HCEC 1CT (cell line): ENCODE measurements around the gene DDTL.
"Not testable (repeated sequence)": the region's sequence is repeated elsewhere in the genome, so short reads cannot be mapped to it uniquely, and the experiment has no call there.

Experiments used
- DNase-seq: peaks from one replicate; pipeline ENCODE4 v3.0.0-alpha.2; 2017

DDTL gene

DNA sequence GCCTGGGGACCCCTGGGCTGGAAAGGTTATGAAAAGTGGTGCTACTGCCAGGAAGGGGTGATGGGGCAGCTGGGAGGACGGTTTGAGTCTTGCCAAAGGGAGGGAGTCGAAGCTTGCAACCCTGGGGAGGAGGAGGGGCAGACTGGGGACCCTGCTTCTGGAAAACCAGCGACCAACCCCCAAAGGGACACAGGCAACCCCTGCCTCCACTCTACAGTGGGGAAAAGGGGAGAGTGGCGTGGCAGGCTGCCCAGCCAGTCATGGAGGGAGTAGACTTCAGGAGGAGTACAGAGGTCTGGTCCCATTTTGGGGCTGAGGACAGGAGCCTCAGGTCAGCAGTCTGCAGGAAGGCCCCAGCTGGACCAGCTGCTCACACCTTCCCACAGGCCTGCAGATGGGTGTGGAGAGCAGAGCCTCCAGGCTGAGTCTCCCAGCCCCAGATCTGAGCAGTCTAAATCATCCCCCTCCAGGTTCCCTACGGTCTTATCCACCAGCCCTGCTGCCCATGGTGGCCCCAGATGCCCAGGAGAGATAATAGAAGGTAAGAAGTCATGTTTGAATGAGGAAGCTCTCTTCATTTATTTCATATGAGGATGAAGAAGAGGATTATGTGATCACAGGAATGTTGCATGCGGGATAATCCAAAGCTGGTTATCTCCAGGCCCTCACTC, 4.3 kb downstream of the DDTL start:
- no peak for DNase-seq

DNA sequence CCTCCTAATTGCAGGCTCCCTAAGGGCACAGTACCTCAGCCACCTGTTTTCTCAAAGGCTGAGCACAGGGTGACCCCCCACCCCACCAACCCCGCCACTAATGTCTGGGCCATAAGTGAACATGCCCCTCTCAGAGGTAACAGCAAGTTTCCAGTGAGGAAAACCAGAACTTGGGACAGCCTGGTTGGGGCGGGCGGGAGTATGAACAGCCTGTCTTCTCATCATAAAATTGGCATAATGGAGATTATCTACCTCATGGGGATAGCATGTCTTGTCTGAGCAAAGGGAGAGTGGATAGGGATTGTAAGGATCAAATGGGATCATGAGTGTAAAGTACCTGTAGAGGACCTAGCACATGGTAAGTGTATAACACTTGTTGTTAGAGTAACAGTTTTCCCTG, 5.2 kb downstream of the DDTL start:
- DNase-seq = not testable (repeated sequence)

DNA sequence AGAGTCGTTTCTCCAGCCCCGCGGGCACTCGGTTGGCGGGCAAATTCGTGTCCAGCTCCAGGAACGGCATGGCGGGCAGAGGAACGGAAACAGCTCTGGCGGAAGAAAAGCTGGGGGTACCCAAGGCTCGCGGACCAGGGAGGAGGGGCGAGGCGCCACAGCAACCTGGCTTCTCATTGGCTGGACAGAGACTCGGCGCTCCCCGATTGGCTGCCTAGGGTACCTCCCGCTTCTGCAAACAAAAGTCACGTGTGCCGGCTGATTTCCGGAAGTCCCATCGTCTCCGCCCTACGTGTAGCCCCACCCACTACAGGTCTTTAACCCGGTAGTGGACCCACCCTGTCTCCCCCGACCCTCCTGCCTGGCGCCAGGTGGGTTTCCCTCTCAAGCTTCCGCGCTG, 7.7 kb downstream of the DDTL start, which contains the start of gene DDT:
Gene DDT, minus strand, starts transcription at position 97 of the 400 bp plus-strand sequence. Its CDS starts 27 bp downstream, at position 70.
- DNase-seq = not testable (repeated sequence)

DNA sequence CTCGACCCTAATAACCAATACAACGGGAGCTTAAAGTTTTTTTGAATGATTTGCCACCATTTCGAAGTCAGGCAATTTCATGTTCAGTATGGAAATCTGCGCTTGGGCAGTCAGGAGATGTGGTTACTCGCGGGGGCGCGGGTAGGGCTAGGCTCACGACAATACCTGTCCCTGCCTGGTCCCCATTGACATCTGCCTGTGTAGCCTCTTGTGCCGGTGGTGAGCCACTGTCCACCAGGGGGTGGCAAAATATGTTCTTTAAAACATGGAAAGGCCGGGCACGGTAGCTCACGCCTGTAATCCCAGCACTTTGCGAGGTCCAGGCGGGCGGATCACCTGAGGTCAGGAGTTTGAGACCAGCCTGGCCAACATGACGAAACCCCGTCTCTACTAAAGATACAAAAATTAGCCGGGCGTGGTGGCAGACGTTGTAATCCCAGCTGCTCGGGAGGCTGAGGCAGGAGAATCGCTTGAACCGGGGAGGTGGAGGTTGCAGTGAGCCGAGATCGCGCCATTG, 8.2 kb downstream of the DDTL start:
- not testable (repeated sequence) for DNase-seq

DNA sequence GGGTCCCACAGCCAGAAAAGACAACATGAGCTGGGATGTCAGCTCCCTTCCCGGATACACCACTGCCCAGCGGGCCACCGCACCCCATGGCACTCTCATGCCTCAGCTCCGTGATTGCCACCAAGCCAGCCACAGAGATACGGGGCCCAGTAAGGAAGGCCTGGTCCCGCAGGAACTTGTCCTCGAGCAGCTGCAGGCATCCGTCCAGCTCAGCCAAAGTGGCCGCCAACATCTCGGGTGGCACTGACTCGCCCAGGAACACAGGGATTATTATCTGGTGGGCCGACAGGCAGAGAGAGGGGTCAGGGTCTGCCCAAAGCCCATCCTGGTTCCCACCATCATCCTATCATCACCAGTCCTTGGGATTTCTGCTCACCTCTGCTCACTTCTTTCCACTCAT, 10.6 kb downstream of the DDTL start:
- not testable (repeated sequence) for DNase-seq

DNA sequence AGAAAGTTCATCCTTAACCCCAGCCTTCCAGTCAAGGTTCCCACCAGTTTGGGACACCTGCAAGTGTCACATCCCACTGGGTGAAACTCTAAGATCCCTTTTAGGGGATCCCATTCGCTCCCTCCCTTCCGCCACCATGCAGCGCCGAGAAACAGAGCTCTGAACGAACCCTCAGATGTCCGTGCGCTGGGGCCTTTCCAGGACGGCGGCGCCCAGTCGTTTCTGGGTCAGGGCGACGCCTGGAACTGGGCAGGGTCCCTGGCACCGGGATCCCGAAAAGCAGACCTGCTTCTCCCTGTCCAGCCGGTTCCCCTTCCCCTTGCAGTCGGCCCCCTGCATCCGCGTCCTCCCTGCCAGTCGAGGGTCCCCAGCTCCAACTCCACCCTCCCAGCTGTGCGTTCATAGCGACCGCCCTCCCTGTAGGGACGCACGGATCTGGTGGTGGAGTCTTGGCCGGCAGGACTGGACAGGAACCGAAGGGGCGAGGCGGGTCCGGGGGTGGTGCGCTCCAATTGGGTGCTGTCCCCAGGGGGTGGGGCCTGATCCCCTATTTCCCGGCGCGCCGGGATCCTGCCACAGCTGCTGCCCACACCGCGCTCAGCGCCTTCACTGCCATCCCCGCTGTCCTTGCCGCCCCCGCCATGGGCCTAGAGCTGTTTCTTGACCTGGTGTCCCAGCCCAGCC, 13.0 kb downstream of the DDTL start, which contains the start of gene GSTT2:
Gene GSTT2, plus strand, starts transcription at position 578 of the 684 bp plus-strand sequence.
- DNase-seq = not testable (repeated sequence)

DNA sequence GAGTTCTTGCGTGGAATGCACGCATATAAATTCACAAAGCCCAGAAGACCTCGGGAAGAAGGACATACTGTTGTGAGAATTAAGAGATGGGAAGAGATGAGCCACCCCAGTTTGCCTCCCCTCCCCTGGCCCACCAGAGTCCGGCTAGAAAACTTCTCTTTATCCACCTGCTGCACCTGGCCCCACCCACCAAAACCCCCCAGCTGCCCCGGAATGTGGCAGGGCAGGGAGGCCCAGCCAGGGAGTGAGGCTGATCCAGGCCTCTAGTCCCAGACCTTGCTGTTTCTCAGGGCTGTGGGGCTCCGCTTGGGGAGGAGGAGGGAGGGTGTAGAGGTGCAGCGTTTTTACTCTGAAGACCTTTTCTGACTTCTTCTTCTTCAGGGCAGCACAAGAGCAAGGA, 13.9 kb downstream of the DDTL start:
- DNase-seq = not testable (repeated sequence)

DNA sequence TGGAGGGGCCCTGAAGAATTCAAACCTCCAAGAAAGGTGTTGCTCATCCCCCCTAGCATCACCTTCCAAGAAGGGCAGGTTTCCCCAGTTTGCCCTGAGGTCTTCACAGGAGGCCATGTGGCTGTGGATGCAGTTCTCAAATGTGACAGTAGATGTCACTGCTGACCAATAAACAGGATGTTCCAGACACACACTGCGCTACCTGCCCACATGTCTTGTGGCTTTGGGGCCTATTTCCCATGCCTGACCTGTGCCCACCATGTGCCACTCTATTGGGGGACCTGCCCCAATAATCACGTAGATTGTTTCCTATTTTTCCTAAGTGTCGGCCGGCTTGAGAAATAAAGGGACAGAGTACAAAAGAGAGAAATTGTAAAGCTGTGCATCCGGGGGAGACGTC, 17.7 kb downstream of the DDTL start:
- no peak for DNase-seq

DNA sequence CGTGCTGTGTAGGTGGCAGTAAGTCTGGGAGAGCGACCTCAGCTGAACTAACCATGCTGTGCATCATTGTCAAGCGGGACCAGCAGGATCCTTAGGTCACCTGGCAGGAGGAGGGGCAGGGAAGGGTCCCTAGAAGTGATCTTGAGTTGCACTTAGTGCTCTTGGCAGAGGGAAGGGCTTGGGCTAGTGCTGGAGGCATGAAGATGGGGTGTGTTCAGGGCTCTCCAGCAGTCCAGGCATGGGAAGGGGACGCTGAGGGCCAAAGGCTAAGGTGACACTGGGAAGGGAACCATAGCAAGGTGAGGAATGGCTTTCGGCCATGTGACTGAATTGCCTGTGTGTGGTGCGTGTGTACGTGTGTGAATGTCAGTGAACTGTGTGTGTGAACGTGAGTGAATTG, 19.4 kb downstream of the DDTL start:
- not testable (repeated sequence) for DNase-seq

DNA sequence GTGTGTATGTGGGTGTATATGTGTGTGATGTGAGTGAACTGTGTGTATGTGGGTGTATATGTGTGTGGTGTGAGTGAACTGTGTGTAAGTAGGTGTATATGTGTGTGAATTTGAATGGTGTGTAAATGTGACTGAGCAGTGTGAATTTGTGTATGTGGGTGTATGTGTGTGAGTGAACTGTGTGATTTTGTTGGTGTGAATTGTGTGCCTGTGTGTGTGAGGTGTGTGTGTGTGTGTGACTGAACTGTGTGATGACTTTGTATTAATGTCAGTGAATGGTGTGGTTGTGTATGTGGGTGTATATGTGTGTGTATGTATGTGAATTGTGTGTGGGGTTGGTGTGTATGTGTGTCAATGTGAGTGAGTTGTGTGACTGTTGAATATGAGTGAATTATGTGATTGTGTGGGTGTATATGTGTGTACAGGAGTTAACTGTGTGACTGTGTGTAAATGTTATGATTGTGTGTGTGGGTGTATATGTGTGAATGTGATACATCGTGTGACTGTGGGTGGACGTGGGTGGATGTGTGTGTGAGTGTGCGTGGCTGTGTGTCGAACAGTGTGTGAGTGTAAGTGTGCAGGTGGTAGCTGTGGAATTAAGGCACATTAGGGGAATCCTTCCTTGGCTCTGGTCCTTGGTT, 20.0 kb downstream of the DDTL start:
- DNase-seq = not testable (repeated sequence)

DNA sequence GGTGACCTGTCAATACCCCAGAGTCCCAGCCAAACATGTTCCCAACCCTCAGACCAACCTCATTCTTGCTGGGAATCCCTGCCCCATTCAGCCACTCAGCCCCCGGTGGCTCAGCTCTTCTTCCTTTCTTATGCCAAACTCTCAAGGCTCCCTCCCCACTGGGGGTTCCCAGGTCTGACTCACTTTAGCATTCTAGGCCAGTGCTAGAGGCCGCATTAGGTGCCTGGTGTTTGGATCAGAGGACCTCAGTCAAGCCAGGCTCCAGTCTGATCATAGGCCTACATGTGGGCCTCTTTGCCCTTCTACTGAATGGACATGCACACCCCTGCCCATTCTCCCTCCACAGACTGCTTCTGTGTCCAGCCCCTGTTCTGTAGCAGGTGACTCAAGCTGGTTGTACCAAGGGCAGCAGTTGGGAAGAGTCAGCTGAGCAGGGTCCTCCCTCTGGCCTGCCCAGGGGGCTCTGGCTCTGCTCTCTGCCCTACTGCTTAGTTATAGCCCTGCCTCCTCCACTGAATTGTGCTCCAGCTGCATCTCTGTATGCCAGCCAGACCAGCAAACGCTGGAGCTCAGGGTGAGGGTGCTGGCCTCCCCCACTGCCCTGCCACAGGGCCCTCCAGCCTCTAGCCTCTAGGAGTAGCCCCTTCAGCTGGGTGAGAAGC, 23.0 kb downstream of the DDTL start:
- DNase-seq = not testable (repeated sequence)

DNA sequence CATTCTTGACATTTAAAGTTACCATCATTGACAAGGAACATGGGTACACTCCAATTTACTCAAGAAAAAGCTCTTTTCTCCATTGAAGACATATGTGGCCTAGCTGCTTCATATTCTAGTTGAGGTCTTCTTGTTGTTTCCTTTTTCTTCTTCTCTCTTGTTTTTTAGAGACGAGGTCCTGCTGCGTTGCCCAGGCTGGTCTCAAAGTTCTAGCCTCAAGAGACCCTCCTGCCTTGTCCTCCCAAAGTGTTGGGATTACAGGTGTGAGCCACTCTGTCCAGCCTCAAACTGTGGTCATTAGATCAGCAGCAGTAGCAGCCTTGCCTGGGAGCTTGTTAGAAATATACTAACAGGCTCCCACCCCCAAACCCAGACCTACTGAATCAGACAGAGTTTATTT, 26.4 kb downstream of the DDTL start:
- DNase-seq = not testable (repeated sequence)

DNA sequence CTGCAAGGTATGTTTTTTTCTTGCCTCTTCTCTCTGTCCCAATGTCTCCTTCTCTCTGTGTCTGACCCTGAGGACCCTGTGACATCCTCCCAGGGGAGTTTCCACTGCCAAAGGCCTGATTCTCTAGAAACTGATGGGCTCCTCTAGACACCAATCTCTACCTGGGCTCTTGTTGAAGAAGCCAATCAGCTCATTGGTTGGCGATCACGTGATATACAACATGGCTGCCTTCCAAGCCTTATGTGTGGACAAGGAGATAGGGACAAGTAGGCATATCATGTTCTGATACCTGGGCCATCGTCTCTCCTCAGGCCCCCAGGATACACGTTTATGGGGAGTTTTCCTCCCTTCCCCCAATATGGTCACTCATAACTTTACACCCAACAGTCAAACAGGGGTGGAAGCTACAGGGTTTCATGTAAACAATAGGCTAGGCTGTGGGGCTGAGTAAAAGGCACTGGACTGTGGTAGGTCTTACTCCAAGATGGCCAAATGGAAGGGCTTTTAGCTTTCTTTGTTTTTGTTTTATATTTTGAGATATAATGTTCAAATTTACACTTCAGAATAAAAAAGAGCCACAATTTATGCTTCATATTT, 27.0 kb downstream of the DDTL start:
- DNase-seq = not testable (repeated sequence)

DNA sequence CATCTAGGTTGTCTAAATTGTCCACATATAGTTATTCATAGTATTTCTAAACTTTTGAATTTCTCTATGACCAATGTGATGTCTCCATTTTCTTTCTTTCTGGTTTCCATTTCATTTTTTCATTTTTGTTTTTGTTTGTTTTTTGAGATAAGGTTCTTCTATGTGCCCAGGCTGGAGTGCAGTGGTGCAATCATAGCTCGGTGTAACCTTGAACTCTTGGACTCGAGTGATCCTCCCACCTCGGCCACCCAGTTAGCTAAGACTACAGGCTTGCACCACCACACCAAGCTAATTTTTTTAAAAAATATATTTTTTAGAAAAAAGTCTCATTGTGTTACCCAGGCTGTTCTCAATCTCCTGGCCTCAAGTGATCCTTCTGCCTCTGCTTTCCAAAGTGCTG, 30.4 kb downstream of the DDTL start:
- no peak for DNase-seq

DNA sequence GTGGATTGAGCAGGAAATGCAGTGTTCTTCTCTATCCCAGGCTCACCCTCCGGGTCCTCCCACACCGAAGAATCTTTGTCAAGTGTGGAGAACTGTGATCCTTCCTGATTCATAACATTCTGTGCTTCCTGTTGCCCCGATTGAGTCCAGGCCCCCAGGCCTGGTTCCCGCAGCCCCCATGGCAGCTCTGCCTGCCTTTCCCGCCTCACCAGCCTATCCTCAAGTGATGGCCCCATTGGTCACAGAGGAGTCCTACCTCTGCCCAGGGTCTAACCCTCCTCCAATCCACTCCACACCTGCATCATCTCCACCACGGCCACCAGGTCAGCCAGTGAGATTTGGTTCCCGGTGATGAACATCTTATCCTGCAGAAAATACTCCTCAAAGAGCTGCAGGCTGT, 33.1 kb downstream of the DDTL start:
- not testable (repeated sequence) for DNase-seq

DNA sequence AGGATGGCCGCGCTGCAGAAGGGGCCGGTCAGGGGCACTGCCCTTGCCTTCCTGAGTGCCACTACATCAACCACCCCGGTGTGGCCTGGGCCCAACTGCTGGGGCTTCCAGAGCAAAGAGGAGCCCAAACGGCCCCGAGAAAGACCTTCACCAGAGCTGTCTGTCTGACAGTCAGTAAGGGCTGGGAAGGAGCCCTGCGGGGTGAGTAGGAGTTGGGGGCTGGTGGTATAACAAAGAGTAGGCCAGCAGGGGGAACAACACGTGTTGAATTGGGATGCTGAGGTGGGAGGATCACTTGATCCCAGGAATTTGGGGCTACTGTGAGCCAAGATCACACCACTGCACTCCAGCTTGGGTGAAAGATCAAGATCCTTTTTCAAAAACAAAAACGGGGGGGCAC, 34.6 kb downstream of the DDTL start:
- DNase-seq = no peak

DNA sequence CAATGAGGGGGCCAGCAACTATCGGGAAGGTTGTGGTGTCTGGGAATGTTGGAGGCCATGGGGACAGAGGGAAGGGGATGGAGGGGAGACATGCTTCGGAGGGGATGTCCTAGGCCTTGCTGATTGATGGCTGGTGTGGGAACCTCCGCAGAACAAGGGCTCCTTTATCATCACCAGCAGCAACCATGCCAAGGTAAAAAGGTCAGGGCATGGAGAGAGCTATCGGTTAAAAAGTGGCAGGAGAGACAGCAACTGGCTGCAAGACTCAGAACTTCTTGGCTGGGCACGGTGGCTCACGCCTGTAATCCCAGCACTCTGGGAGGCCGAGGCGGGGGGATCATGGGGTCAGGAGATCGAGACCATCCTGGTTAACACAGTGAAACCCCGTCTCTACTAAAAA, 35.6 kb downstream of the DDTL start:
- DNase-seq = no peak

DNA sequence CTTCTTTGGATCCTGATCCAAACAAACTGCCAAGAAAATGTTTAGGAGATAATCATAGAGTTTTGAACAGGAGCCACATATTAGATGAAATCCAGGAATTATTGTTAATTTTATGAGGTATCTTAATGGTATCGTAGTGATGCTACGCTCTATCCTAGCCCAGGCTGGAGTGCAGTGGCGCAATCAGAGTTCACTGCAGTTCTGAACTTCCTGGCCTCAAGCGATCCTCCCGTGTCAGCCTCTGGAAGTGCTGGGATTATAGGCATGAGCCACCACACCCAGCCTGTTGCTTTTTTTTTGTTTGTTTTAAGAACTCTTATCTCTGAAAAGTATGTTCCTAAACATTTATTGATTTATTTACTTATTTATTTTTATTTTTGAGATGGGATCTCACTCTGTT, 36.2 kb downstream of the DDTL start:
- DNase-seq = no peak

DNA sequence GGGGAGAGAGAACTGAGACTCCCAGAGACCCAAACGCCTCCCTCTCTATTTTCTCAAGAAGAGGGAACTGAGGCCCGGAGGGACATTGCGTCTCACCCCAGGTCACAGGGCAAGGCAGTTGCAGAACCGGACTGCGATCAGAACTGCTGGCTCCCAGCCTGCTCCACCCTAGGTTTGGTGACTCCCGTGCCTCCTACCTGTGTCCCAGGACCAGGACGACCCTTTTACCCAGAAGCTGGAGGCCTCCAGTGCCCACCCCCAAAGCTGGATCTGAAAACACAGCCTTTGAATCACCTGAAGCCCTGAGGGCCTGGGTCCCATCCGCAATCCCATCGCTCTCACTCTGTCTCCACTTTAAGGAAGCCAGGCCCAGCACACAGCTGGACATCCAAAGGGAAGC, 37.2 kb downstream of the DDTL start:
- no peak for DNase-seq

DNA sequence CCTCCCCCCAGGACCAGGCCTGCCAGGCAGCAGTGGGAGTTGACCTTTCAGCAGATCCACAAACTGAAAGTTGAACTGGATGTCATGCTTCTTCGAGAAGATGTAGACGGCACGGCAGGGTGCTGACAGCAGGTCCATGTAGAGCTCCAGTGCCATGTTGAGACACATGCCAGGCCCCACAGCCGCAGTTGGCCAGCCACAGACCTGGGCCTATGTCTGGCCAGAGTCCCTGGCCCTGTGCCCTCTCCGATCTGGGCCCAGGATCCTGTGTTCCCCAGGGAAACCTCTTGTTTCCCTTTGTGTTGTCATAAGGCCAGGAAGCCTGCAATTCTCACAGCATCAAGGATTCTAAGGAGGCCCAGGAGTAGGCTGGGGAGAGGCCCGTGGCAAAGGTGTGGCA, 38.5 kb downstream of the DDTL start, which contains the start of gene GSTT4:
Gene GSTT4, minus strand, starts transcription at position 253 of the 400 bp plus-strand sequence. Its CDS starts 97 bp downstream, at position 156.
- DNase-seq = no peak

DNA sequence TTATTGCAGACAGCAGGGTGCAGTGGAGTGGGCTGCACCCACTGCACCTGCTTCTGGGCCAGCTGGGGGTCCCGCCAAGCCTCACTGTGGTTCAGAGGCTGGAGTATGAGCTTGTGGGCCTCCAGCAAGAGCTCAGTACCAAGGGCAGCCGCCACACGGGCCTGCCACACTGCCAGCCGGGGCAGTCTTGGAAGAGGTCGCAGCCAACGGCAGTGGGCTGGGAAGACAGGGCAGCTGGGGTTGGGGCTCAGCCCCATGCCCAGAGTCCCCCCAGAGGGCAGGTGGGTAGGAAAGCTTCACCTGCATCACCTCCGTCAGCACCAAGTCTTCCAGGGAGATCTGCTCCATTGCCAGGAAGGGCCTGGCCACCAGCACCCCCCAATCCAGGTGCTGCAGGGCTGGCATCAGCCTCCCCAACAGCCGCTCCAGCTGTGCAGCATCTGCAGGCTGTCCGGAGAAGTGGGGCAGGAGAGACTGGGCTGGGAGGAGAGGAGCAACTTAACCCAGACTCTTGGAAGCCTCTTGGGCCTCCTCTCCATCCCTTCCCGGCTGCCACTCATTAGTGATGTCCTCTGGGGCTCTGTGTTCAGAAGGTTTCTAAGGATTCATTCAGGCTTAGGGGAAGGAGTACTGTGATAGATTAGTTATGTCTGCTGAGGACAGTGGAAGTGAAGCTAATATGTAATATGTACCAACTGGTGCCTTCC, 39.7 kb downstream of the DDTL start:
- no peak for DNase-seq

DNA sequence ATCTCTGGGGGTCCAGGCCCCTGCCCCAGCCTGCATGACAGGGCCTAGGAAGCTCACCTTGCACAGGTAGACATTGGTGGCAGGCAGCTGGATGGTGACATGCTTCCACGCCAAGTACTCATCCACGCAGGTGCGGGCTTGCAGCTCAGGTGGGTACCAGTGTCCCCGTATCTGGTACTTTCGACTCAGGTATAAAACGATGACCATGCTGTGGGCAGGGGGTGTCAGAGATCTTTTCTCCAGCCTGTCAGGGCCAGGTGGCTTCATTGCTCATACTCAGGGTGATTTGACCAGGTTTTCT, 40.2 kb downstream of the DDTL start:
- no peak for DNase-seq
